ENCODE results near the gene ADAMTS18.
A peak's percentile ranks its signal among the peaks of the same experiment; 100 is the strongest.

ADAMTS18 gene

DNA sequence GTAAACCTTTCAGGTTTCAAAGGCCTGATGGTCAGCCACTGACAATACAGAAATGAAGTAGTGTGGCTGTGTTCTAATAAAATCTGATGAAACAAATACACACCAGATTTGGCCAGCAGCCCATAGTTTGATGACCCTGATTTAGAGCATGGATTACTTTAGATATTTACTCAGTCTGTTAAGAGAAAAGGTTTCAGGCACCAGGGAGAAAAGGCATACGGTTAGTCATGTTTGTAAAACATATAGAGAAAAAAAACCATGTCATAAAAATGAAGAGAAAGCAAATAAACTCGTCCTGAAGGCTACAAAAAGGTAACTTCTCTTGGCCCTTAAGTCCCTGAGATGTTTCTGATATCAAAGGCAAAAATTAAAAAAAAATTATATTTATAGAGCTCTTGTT, 112.1 kb downstream of the ADAMTS18 start:
- no peak overlapping the region for H3K27ac ChIP-seq (ENCODE audit: extremely low read depth, low read depth, low read length)
- ChIA-PET CTCF (no interaction called here), POLR2A (no interaction called here)
- H3K4me3 ChIP-seq (ENCODE audit: low read depth, low read length): no peak overlapping the region
- no peaks in the 10 kb centered on the region for H3K36me3 ChIP-seq (ENCODE audit: control insufficient read depth in 2 of 2, insufficient read depth in 1 of 2, low read length in 2 of 2)
- H3K4me1 ChIP-seq (ENCODE audit: control insufficient read depth, insufficient read depth, low read length): peaks cover 16% of the 10 kb centered on the region
- H3K9me3 ChIP-seq (ENCODE audit: control insufficient read depth, insufficient read depth, low read depth, low read length): no peaks in the 10 kb centered on the region
- no peak for TF ChIP-seq ZNF366 (tag by site-specific recombination; conservative IDR thresholded peaks at IDR 0.05)
- TF ChIP-seq FEZF1 (tag by site-specific recombination; IDR thresholded peaks at IDR 0.05): peak; percentile 91
- no peak for TF ChIP-seq ZNF530 (tag by site-specific recombination; IDR thresholded peaks at IDR 0.05; ENCODE audit: low read depth)
- TF ChIP-seq, protein P1, sequence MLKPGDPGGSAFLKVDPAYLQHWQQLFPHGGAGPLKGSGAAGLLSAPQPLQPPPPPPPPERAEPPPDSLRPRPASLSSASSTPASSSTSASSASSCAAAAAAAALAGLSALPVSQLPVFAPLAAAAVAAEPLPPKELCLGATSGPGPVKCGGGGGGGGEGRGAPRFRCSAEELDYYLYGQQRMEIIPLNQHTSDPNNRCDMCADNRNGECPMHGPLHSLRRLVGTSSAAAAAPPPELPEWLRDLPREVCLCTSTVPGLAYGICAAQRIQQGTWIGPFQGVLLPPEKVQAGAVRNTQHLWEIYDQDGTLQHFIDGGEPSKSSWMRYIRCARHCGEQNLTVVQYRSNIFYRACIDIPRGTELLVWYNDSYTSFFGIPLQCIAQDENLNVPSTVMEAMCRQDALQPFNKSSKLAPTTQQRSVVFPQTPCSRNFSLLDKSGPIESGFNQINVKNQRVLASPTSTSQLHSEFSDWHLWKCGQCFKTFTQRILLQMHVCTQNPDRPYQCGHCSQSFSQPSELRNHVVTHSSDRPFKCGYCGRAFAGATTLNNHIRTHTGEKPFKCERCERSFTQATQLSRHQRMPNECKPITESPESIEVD (tag by site-specific recombination; IDR thresholded peaks at IDR 0.05): peak; percentile 72
- TF ChIP-seq ZNF571 (tag by site-specific recombination; IDR thresholded peaks at IDR 0.05): no peak
- no peak for TF ChIP-seq ZNF174 (tag by site-specific recombination; IDR thresholded peaks at IDR 0.05)
- 0 out of 2 replicates have a peak, but pooled peaks have one; percentile 22 for TF ChIP-seq ZNF18 (tag by site-specific recombination; IDR thresholded peaks at IDR 0.05)

GRCh38 chr16:77317059-77317458, 117.8 kb downstream of the ADAMTS18 start:
- ChIA-PET POLR2A (no interaction called here), CTCF (no interaction called here)
- TF ChIP-seq PBX3 (CRISPR knock-in tag; IDR thresholded peaks at IDR 0.05) (no peak), ZNF354C (tag by site-specific recombination; IDR thresholded peaks at IDR 0.05; ENCODE audit: borderline replicate concordance, low read depth) (no peak), ZNF48 (tag by site-specific recombination; IDR thresholded peaks at IDR 0.05) (no peak), ZNF394 (tag by site-specific recombination; IDR thresholded peaks at IDR 0.05; ENCODE audit: borderline replicate concordance) (no peak), ZNF791 (tag by site-specific recombination; IDR thresholded peaks at IDR 0.05) (no peak), ZNF843 (tag by site-specific recombination; IDR thresholded peaks at IDR 0.05) (no peak), ZNF670 (tag by site-specific recombination; IDR thresholded peaks at IDR 0.05; ENCODE audit: low read depth) (no peak), ZNF664 (tag by site-specific recombination; IDR thresholded peaks at IDR 0.05) (no peak), YY1 (tag by site-specific recombination; IDR thresholded peaks at IDR 0.05) (no peak), HOXD13 (CRISPR knock-in tag; IDR thresholded peaks at IDR 0.05; ENCODE audit: borderline replicate concordance) (no peak), ZNF426 (tag by site-specific recombination; IDR thresholded peaks at IDR 0.05) (no peak), GFI1B (tag by site-specific recombination; IDR thresholded peaks at IDR 0.05) (no peak), ZNF2 (tag by site-specific recombination; IDR thresholded peaks at IDR 0.05) (no peak), REPIN1 (tag by site-specific recombination; IDR thresholded peaks at IDR 0.05; ENCODE audit: low read depth) (no peak)
- TF ChIP-seq, protein P2, sequence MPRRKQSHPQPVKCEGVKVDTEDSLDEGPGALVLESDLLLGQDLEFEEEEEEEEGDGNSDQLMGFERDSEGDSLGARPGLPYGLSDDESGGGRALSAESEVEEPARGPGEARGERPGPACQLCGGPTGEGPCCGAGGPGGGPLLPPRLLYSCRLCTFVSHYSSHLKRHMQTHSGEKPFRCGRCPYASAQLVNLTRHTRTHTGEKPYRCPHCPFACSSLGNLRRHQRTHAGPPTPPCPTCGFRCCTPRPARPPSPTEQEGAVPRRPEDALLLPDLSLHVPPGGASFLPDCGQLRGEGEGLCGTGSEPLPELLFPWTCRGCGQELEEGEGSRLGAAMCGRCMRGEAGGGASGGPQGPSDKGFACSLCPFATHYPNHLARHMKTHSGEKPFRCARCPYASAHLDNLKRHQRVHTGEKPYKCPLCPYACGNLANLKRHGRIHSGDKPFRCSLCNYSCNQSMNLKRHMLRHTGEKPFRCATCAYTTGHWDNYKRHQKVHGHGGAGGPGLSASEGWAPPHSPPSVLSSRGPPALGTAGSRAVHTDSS (tag by site-specific recombination; IDR thresholded peaks at IDR 0.05): no peak
- H3K9me3 ChIP-seq (ENCODE audit: control insufficient read depth, insufficient read depth, low read depth, low read length): no peaks in the 10 kb centered on the region
- H3K36me3 ChIP-seq (ENCODE audit: control insufficient read depth in 2 of 2, insufficient read depth in 1 of 2, low read length in 2 of 2): no peaks in the 10 kb centered on the region
- H3K27ac ChIP-seq (ENCODE audit: extremely low read depth, low read depth, low read length): no peak overlapping the region
- H3K4me1 ChIP-seq (ENCODE audit: control insufficient read depth, insufficient read depth, low read length): no peaks in the 10 kb centered on the region
- no peak overlapping the region for H3K4me3 ChIP-seq (ENCODE audit: low read depth, low read length)

All from HEK293 (cell line).